ENCODE results near the gene AP2A2.

AP2A2 gene

GRCh38 chr11:880447-880846 lies 45.2 kb upstream of the AP2A2 start:
- Histone ChIP-seq H3K9me2 (replicated peaks; ENCODE audit: low read depth, low read length) (no peaks in the 10 kb centered on the region), H3K4me1 (ENCODE audit: insufficient read depth, low read length, poor library complexity, severe bottlenecking) (no peaks in the 10 kb centered on the region), H2AFZ (ENCODE audit: low read length) (no peak overlapping the region), H3K4me3 (ENCODE audit: low read length, poor library complexity, severe bottlenecking) (no peak overlapping the region), H3K9me3 (ENCODE audit: insufficient read depth, low read depth, low read length) (no peaks in the 10 kb centered on the region), H3K36me3 (ENCODE audit: insufficient read depth, low read length) (peaks cover 3% of the 10 kb centered on the region; the same call in 1 of the 2 replicates), H3F3A (ENCODE audit: low read depth) (no peaks in the 10 kb centered on the region), H4K20me1 (ENCODE audit: insufficient read depth, low read length, poor library complexity, severe bottlenecking) (no peaks in the 10 kb centered on the region), H3K79me2 (ENCODE audit: insufficient read depth, low read length) (no peaks in the 10 kb centered on the region), H3K9ac (ENCODE audit: low read depth, low read length, poor library complexity, severe bottlenecking) (no peak overlapping the region), H3K27me3 (ENCODE audit: insufficient read depth, low read length, poor library complexity, severe bottlenecking) (no peaks in the 10 kb centered on the region), H3K4me2 (ENCODE audit: low read depth, low read length, poor library complexity, severe bottlenecking) (no peak overlapping the region)
- TF ChIP-seq EZH2phosphoT487 (IDR thresholded peaks at IDR 0.05; ENCODE audit: borderline replicate concordance) (no peak), CTCF (conservative IDR thresholded peaks at IDR 0.05; ENCODE audit: low read length) (no peak; the same call in 1 of the 2 replicates)

DNA sequence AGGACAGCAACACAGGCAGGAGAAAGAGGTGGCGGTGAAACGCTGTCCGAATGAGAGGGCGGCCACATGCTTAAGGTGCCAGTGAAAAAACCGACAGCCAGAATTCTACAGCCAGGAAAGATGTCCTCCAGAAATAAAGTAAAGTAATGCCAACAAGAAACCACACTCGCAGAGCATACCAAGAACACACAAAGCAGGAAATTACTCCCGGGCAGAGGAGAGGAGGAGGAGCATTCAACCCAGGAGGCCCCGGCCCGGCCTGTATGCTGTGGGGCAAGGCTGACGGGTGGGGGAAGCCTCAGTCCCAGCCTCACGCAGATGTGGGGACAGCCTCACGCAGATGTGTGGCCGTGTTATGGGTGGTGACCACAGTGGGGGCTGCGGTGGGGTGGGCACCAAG lies 43.1 kb upstream of the AP2A2 start:
- H3K9me3 ChIP-seq (ENCODE audit: insufficient read depth, low read depth, low read length): no peaks in the 10 kb centered on the region
- no peak for TF ChIP-seq CTCF (conservative IDR thresholded peaks at IDR 0.05; ENCODE audit: low read length)
- no peak for TF ChIP-seq EZH2phosphoT487 (IDR thresholded peaks at IDR 0.05; ENCODE audit: borderline replicate concordance)
- no peaks in the 10 kb centered on the region for H3K9me2 ChIP-seq (replicated peaks; ENCODE audit: low read depth, low read length)
- H3K4me3 ChIP-seq (ENCODE audit: low read length, poor library complexity, severe bottlenecking): no peak overlapping the region
- no peak overlapping the region for H3K4me2 ChIP-seq (ENCODE audit: low read depth, low read length, poor library complexity, severe bottlenecking)
- H3F3A ChIP-seq (ENCODE audit: low read depth): no peaks in the 10 kb centered on the region
- H3K27me3 ChIP-seq (ENCODE audit: insufficient read depth, low read length, poor library complexity, severe bottlenecking): no peaks in the 10 kb centered on the region
- no peak overlapping the region for H2AFZ ChIP-seq (ENCODE audit: low read length)
- no peaks in the 10 kb centered on the region for H3K4me1 ChIP-seq (ENCODE audit: insufficient read depth, low read length, poor library complexity, severe bottlenecking)
- H4K20me1 ChIP-seq (ENCODE audit: insufficient read depth, low read length, poor library complexity, severe bottlenecking): no peaks in the 10 kb centered on the region
- peaks cover 3% of the 10 kb centered on the region; the same call in 1 of the 2 replicates for H3K36me3 ChIP-seq (ENCODE audit: insufficient read depth, low read length)
- no peak overlapping the region for H3K9ac ChIP-seq (ENCODE audit: low read depth, low read length, poor library complexity, severe bottlenecking)
- H3K79me2 ChIP-seq (ENCODE audit: insufficient read depth, low read length): no peaks in the 10 kb centered on the region

GRCh38 chr11:883527-883926 lies 42.1 kb upstream of the AP2A2 start:
- Histone ChIP-seq H3K27me3 (ENCODE audit: insufficient read depth, low read length, poor library complexity, severe bottlenecking) (no peaks in the 10 kb centered on the region), H3K9me2 (replicated peaks; ENCODE audit: low read depth, low read length) (no peaks in the 10 kb centered on the region), H4K20me1 (ENCODE audit: insufficient read depth, low read length, poor library complexity, severe bottlenecking) (no peaks in the 10 kb centered on the region), H3F3A (ENCODE audit: low read depth) (no peaks in the 10 kb centered on the region), H3K9me3 (ENCODE audit: insufficient read depth, low read depth, low read length) (no peaks in the 10 kb centered on the region), H3K36me3 (ENCODE audit: insufficient read depth, low read length) (peaks cover 3% of the 10 kb centered on the region; the same call in 1 of the 2 replicates), H3K9ac (ENCODE audit: low read depth, low read length, poor library complexity, severe bottlenecking) (no peak overlapping the region), H3K4me3 (ENCODE audit: low read length, poor library complexity, severe bottlenecking) (no peak overlapping the region), H3K4me1 (ENCODE audit: insufficient read depth, low read length, poor library complexity, severe bottlenecking) (no peaks in the 10 kb centered on the region), H3K4me2 (ENCODE audit: low read depth, low read length, poor library complexity, severe bottlenecking) (no peak overlapping the region), H2AFZ (ENCODE audit: low read length) (no peak overlapping the region), H3K79me2 (ENCODE audit: insufficient read depth, low read length) (no peaks in the 10 kb centered on the region)
- no peak for TF ChIP-seq CTCF (conservative IDR thresholded peaks at IDR 0.05; ENCODE audit: low read length)
- TF ChIP-seq EZH2phosphoT487 (IDR thresholded peaks at IDR 0.05; ENCODE audit: borderline replicate concordance): no peak

Measured in Loucy (cell line).